ENCODE data around the gene ATP5F1A.
"Not testable (repeated sequence)": the region's sequence is repeated elsewhere in the genome, so short reads cannot be mapped to it uniquely, and the experiment has no call there.

Gene ATP5F1A

GRCh38 chr18:46047369-46047768 lies 50.7 kb downstream of the ATP5F1A start:
- not testable (repeated sequence) for DNase-seq (ENCODE audit: low read depth)

- DNase-seq (ENCODE audit: low read depth) = no peak
These were observed 51.4 kb downstream of the ATP5F1A start for GRCh38 chr18:46046688-46047087.

GRCh38 chr18:46046126-46046525 lies 52.0 kb downstream of the ATP5F1A start:
- no peak for DNase-seq (ENCODE audit: low read depth)

- DNase-seq (ENCODE audit: low read depth) = no peak
These were observed 55.4 kb downstream of the ATP5F1A start for GRCh38 chr18:46042571-46043123.

- no peak for DNase-seq (ENCODE audit: low read depth)
These were observed 57.4 kb downstream of the ATP5F1A start for GRCh38 chr18:46040747-46041104.

GRCh38 chr18:46040033-46040746 lies 57.9 kb downstream of the ATP5F1A start:
- no peak for DNase-seq (ENCODE audit: low read depth)

GRCh38 chr18:46037512-46038305 lies 60.4 kb downstream of the ATP5F1A start:
- DNase-seq (ENCODE audit: low read depth) = no peak

GRCh38 chr18:46035696-46036680 lies 62.1 kb downstream of the ATP5F1A start:
- DNase-seq (ENCODE audit: low read depth) = no peak

- no peak for DNase-seq (ENCODE audit: low read depth)
These were observed 63.9 kb downstream of the ATP5F1A start for GRCh38 chr18:46034230-46034629.

- DNase-seq (ENCODE audit: low read depth) = no peak
These were observed 66.4 kb downstream of the ATP5F1A start for GRCh38 chr18:46031741-46032140.
